MG63 (cell line): ENCODE measurements around the gene INPP5F. TPM values are rescaled to one million over a fixed set of nuclear protein-coding genes. Genes with fewer than 3 reads are reported as not detected.
"Not testable (repeated sequence)": the region's sequence is repeated elsewhere in the genome, so short reads cannot be mapped to it uniquely, and the experiment has no call there.

Experiments
- DNase-seq: peaks from one replicate; pipeline ENCODE4 v3.0.0-alpha.2; 2020
- H3K27me3 ChIP-seq: fragments of 250-450 bp; sonication (Bioruptor Pico); 2 replicates; pipeline ENCODE4 v1.5.1; 2020; ENCODE audit warnings: mild to moderate bottlenecking, moderate library complexity
- H3K36me3 ChIP-seq: fragments of 250-450 bp; sonication (Bioruptor Pico); 2 replicates; pipeline ENCODE4 v1.5.1; 2020; ENCODE audit warnings: mild to moderate bottlenecking, moderate library complexity
- H3K4me3 ChIP-seq: fragments of 250-450 bp; sonication (Bioruptor Pico); 2 replicates; pipeline ENCODE4 v1.5.1; 2020; ENCODE audit warnings: mild to moderate bottlenecking, moderate library complexity
- H3K9me3 ChIP-seq: fragments of 250-450 bp; sonication (Bioruptor Pico); 2 replicates; pipeline ENCODE4 v1.5.1; 2020; ENCODE audit warnings: mild to moderate bottlenecking, moderate library complexity
- total RNA-seq: library from RNA; depleted of rRNA; stranded (reverse); fragments of >200 nt; shearing (Covaris generic); gene quantifications from 2 replicates; pipeline ENCODE4 v1.2.3, GENCODE V29; 2014; ENCODE audit warnings: low replicate concordance

INPP5F gene
- total RNA-seq, 1 experiment from 2014 or later = 7.1 TPM

- Histone ChIP-seq H3K27me3 (no peaks in the 10 kb centered on the region), H3K9me3 (no peaks in the 10 kb centered on the region), H3K36me3 (no peaks in the 10 kb centered on the region), H3K4me3 (no peak overlapping the region)
- no peak for DNase-seq
These were observed 23.3 kb upstream of the INPP5F start for GRCh38 chr10:119702583-119702982.

DNA sequence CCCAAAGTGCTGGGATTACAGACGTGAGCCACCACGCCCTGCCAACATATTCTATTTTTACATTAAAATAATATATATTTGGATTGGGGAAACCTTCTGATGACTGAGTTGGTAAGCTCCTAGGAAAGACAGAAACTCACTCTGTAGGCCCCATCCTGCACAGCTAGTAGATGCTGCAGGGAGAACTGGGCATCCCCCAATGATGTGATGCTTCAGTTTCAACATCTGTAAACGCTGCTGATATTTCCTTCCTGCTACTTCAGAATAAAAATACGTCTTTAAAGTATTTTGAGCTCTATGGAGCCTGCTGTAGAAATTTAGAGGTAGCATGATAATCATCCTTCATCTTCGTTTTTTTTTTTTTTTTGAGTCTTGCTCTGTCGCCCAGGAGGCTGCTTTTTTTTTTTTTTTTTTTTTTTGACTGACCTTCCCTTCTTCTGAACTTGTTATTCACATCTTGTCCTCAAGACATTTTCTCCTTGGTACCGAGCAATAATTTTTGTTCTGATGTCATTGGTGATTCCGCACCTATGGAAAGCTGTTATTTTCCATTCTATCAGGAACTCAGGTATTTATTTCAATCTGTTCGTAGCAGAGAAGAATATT, 21.8 kb upstream of the INPP5F start:
- DNase-seq = no peak
- H3K9me3 ChIP-seq = no peaks in the 10 kb centered on the region
- no peak overlapping the region for H3K4me3 ChIP-seq
- no peaks in the 10 kb centered on the region for H3K27me3 ChIP-seq
- no peaks in the 10 kb centered on the region for H3K36me3 ChIP-seq

DNA sequence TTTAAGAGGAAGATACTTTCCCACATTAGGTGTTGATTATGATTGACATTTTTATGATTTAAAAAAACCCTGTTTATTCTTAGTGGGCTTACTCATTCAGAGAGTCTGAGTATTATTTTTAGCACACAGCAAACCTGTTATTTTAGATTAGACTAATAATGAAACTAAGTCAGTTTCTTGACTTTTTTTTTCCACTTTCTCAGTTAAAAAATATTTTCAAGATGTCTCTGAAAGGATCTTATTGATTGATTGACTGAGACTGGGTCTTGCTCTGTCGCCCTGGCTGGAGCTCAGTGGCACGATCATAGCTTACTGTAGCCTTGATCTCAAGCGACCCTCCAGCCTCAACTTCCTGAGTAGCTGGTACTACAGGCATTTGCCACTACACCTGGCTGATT, 20.4 kb upstream of the INPP5F start:
- no peak for DNase-seq
- no peaks in the 10 kb centered on the region for H3K9me3 ChIP-seq
- no peaks in the 10 kb centered on the region for H3K27me3 ChIP-seq
- H3K4me3 ChIP-seq = no peak overlapping the region
- H3K36me3 ChIP-seq = no peaks in the 10 kb centered on the region

DNA sequence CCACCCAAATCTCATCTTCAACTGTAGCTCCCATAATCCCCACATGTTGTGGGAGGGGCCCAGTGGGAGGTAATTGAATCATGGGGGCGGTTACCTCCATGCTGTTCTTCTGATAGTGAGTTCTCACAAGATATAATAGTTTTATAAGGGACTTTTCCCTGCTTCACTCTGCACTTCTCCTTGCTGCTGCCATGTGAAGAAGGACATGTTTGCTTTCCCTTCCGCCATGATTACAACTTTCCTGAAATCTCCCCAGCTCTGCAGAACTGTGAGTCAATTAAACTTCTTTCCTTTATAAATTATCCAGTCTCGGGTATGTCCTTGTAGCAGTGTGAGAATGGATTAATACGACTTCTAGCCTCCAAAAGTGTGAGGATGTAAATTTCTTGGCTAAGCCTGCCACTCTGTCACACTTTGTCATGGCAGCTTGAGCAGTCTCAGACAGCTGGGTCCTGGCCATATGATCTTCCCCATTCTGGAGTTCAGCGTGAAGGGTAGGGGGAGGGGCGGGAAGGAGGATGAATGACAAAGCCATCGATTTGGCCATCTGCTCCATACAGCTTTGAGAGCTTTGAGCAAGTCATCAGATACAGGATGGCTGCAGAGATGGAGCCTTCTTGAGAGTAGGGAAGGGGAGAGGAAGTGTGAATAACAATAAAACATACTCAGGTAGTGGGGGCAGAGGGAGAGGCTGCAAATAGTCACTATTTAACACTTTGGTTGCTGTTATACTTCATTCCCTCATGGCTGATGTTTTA, 19.1 kb upstream of the INPP5F start:
- DNase-seq = no peak
- Histone ChIP-seq H3K36me3 (no peaks in the 10 kb centered on the region), H3K9me3 (no peaks in the 10 kb centered on the region), H3K27me3 (no peaks in the 10 kb centered on the region), H3K4me3 (no peak overlapping the region)

GRCh38 chr10:119707331-119707730, 18.5 kb upstream of the INPP5F start:
- not testable (repeated sequence) for DNase-seq, H3K27me3 ChIP-seq, H3K4me3 ChIP-seq, H3K9me3 ChIP-seq, H3K36me3 ChIP-seq

GRCh38 chr10:119710935-119711334, 14.9 kb upstream of the INPP5F start:
- not testable (repeated sequence) for H3K27me3 ChIP-seq, DNase-seq, H3K36me3 ChIP-seq, H3K9me3 ChIP-seq, H3K4me3 ChIP-seq

- Histone ChIP-seq H3K36me3 (no peaks in the 10 kb centered on the region), H3K27me3 (no peaks in the 10 kb centered on the region), H3K9me3 (no peaks in the 10 kb centered on the region), H3K4me3 (no peak overlapping the region)
- DNase-seq = no peak
These were observed 11.9 kb upstream of the INPP5F start for GRCh38 chr10:119713744-119714483.

DNA sequence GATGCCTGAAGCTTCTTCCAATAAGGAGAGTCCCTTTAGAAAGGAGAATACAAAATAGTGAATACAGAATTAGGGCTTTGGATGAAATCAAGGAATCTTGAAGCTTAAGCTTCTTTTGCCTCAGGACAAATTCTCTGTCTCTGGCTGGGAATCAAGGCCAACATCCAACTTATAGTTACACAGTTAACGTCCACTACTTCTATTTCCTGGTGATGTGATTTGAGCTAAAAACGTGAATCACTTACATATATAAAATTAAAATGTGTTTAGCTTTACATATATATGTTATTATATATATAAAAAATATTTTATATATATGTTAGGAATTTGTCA, 11.4 kb upstream of the INPP5F start:
- no peaks in the 10 kb centered on the region for H3K9me3 ChIP-seq
- H3K4me3 ChIP-seq = no peak overlapping the region
- DNase-seq = no peak
- no peaks in the 10 kb centered on the region for H3K27me3 ChIP-seq
- no peaks in the 10 kb centered on the region for H3K36me3 ChIP-seq

GRCh38 chr10:119715628-119716505, 10.0 kb upstream of the INPP5F start:
- Histone ChIP-seq H3K36me3 (no peaks in the 10 kb centered on the region), H3K4me3 (no peak overlapping the region), H3K9me3 (no peaks in the 10 kb centered on the region), H3K27me3 (no peaks in the 10 kb centered on the region)
- DNase-seq = no peak

GRCh38 chr10:119723161-119723560, 2.7 kb upstream of the INPP5F start:
- H3K27me3 ChIP-seq = no peaks in the 10 kb centered on the region
- no peaks in the 10 kb centered on the region for H3K9me3 ChIP-seq
- DNase-seq = no peak
- H3K4me3 ChIP-seq = no peak overlapping the region
- H3K36me3 ChIP-seq = no peaks in the 10 kb centered on the region

GRCh38 chr10:119723624-119724023, 2.2 kb upstream of the INPP5F start:
- no peaks in the 10 kb centered on the region for H3K27me3 ChIP-seq
- no peak for DNase-seq
- H3K4me3 ChIP-seq = no peak overlapping the region
- no peaks in the 10 kb centered on the region for H3K9me3 ChIP-seq
- no peaks in the 10 kb centered on the region for H3K36me3 ChIP-seq

GRCh38 chr10:119724593-119725516, 995 bp upstream of the INPP5F start:
- no peaks in the 10 kb centered on the region for H3K27me3 ChIP-seq
- H3K9me3 ChIP-seq = no peaks in the 10 kb centered on the region
- no peak for DNase-seq
- H3K4me3 ChIP-seq = peak overlapping the region; percentile 71
- H3K36me3 ChIP-seq = no peaks in the 10 kb centered on the region

DNA sequence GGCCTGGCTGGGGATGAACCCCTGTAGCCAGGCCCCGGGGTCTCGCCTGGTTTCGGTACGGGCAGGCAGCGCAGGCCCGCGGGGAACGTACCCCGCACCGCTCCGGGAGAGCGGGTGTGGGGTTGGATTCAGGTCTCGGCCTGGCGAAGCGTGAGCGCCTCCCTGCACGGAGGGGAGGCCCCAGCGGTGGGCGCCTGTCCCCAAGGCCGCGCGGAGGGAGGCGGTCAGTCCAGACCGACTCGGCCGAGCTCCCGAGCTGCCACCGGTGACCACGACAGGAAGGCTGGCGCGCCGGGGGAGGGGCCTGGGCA, 378 bp upstream of the INPP5F start:
- DNase-seq = no peak
- no peaks in the 10 kb centered on the region for H3K27me3 ChIP-seq
- H3K36me3 ChIP-seq = no peaks in the 10 kb centered on the region
- no peaks in the 10 kb centered on the region for H3K9me3 ChIP-seq
- peak overlapping the region; percentile 71 for H3K4me3 ChIP-seq

DNA sequence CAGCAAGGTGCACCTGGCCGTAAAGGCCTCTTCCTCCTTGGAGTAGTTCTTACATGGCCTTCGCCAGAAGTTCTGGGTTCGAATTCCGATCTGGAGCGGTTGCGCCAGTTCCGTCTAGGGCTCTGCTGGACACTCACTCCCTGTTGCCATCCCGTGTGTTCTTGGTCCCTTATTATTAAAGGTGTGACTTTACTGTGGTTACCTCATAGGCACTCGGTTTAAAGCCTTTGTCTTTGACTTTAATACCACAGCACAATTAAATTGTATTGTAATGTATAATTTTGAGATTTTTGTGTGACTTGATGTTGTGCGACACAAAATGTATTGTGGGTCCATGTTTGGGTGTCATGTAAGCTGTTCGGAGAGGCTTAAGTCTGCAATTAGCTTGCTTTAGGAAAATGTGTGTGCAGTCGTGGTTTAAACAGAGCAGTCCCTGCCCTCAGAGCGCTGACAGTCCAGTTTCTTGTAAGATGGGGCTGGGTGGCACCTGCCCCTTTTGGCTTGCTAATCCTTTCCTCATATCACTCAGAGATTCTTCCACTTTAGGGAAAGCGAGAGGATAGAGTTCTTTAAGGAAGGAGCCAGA, 919 bp downstream of the INPP5F start:
- H3K4me3 ChIP-seq = peak overlapping the region; percentile 71
- DNase-seq = no peak
- no peaks in the 10 kb centered on the region for H3K9me3 ChIP-seq
- no peaks in the 10 kb centered on the region for H3K36me3 ChIP-seq
- H3K27me3 ChIP-seq = no peaks in the 10 kb centered on the region

- no peak for DNase-seq
- no peaks in the 10 kb centered on the region for H3K36me3 ChIP-seq
- H3K9me3 ChIP-seq = no peaks in the 10 kb centered on the region
- H3K4me3 ChIP-seq = no peak overlapping the region
- no peaks in the 10 kb centered on the region for H3K27me3 ChIP-seq
These were observed 2.4 kb downstream of the INPP5F start for GRCh38 chr10:119728172-119728800.
